Choroid plexus epithelial cell (primary cell): ENCODE data around the gene FASTKD2.

Experiments
- DNase-seq: peaks from one replicate; pipeline ENCODE4 v3.0.0-alpha.2; 2010; ENCODE audit warnings: low read depth
- H3K4me3 ChIP-seq: 2 replicates; pipeline ENCODE4 v1.5.1; 2011; ENCODE audit warnings: low read depth, mild to moderate bottlenecking, control low read depth, low read length, moderate library complexity
- CTCF ChIP-seq: conservative IDR thresholded peaks from 2 replicates; pipeline ENCODE4 v1.5.1; 2011; ENCODE audit warnings: low read depth, mild to moderate bottlenecking, control low read depth, inconsistent platforms, low read length, moderate library complexity

The FASTKD2 gene

GRCh38 chr2:206790311-206790935, 25.0 kb downstream of the FASTKD2 start:
- peak; percentile 70 for DNase-seq
- TF ChIP-seq CTCF: no peak
- H3K4me3 ChIP-seq: no peak overlapping the region

- TF ChIP-seq CTCF: no peak
- DNase-seq: no peak
- H3K4me3 ChIP-seq: no peak overlapping the region
These were observed 27.2 kb downstream of the FASTKD2 start for GRCh38 chr2:206792645-206793044.

- no peak overlapping the region for H3K4me3 ChIP-seq
- TF ChIP-seq CTCF: no peak
- DNase-seq: no peak
These were observed 32.0 kb downstream of the FASTKD2 start for GRCh38 chr2:206797376-206797775.

GRCh38 chr2:206798000-206798399, 32.6 kb downstream of the FASTKD2 start:
- H3K4me3 ChIP-seq: no peak overlapping the region
- TF ChIP-seq CTCF: no peak
- DNase-seq: no peak

GRCh38 chr2:206799083-206799482, 33.7 kb downstream of the FASTKD2 start:
- no peak for TF ChIP-seq CTCF
- H3K4me3 ChIP-seq: no peak overlapping the region
- peak; percentile 75 for DNase-seq

- no peak overlapping the region for H3K4me3 ChIP-seq
- TF ChIP-seq CTCF: peak; percentile 85
- DNase-seq: peak; percentile 85
These were observed 35.4 kb downstream of the FASTKD2 start for GRCh38 chr2:206800506-206801417.
